ENCODE results near the gene CYBRD1.

DNA sequence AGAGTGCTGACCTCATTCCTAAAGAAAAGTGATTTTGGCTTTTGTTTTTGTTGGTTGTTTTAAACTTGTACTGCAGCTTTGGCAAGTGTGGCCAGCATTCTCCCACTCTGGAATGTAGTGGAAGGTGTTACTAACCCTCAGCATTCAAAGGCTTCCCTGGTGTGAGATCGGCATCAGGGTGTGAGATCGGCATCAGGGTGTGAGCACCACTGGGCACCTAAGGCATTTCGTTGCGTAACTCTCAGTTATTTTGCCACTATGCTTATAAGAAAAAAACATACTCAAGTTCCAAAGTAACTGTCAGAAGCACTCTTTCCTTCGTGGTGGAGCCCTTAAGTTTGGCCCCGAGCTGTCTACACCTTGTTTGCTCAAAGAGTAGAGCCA is 1.7 kb downstream of the CYBRD1 start:
- TF ChIP-seq EP300 (IDR thresholded peaks at IDR 0.05) = no peak
- TF ChIP-seq POLR2A (IDR thresholded peaks at IDR 0.05) = no peak
- TF ChIP-seq CTCF (IDR thresholded peaks at IDR 0.05) = no peak
